HEK293 (cell line): Measurements from ENCODE around the gene SERPING1.

ENCODE experiments used
- CTCF ChIA-PET: fragments of 350-600 bp; formaldehyde crosslinking; extraction: SDS; loops from one replicate; lab custom pipeline; 2021; ENCODE audit warnings: antibody characterized with exemption; lab: Yijun Ruan, JAX
- POLR2A ChIA-PET: fragments of 300-600 bp; formaldehyde crosslinking; extraction: SDS; loops from one replicate; lab custom pipeline; 2020; ENCODE audit warnings: antibody characterized with exemption, inconsistent platforms; lab: Yijun Ruan, JAX
- H3K27ac ChIP-seq: fragments of 200-500 bp; sonication (Bioruptor generic); 2 replicates; pipeline ENCODE4 v1.5.1; 2014; ENCODE audit warnings: low read depth, low read length, control low read depth, inconsistent platforms; ENCODE audit errors: extremely low read depth
- H3K36me3 ChIP-seq, 2 experiments: fragments of 200-500 bp in 1 of 2; sonication (Bioruptor generic) in 1 of 2; 1 replicate in 1 of 2; 2 replicates in 1 of 2; pipeline ENCODE4 v1.5.1; 2014 to 2017; ENCODE audit warnings: inconsistent platforms in 2 of 2, low read length in 2 of 2; ENCODE audit not compliant: control insufficient read depth in 2 of 2, insufficient read depth in 1 of 2
- H3K4me1 ChIP-seq: fragments of 200-500 bp; sonication (Bioruptor generic); 2 replicates; pipeline ENCODE4 v1.5.1; 2014; ENCODE audit warnings: mild to moderate bottlenecking, low read length, inconsistent platforms; ENCODE audit not compliant: control insufficient read depth, insufficient read depth
- H3K4me3 ChIP-seq: 2 replicates; pipeline ENCODE4 v1.5.1; 2011; ENCODE audit warnings: low read depth, mild to moderate bottlenecking, control low read depth, low read length, moderate library complexity
- H3K9me3 ChIP-seq: fragments of 200-500 bp; sonication (Bioruptor generic); 2 replicates; pipeline ENCODE4 v1.5.1; 2014; ENCODE audit warnings: low read depth, low read length, inconsistent platforms; ENCODE audit not compliant: control insufficient read depth, insufficient read depth
- HOXC10 ChIP-seq: sonication (generic); formaldehyde crosslinking; IDR thresholded peaks from 2 replicates; pipeline ENCODE4 v1.8.1; 2023; ENCODE audit warnings: mild to moderate bottlenecking, missing genetic modification reagents
- PRDM1 ChIP-seq: fragments of 450-650 bp; formaldehyde crosslinking; IDR thresholded peaks from 2 replicates; pipeline ENCODE4; 2016; ENCODE audit warnings: missing biosample characterization, missing genetic modification characterization
- SCRT2 ChIP-seq: fragments of 450-650 bp; formaldehyde crosslinking; IDR thresholded peaks from 2 replicates; pipeline ENCODE4 v1.5.1; 2016; ENCODE audit warnings: missing biosample characterization, missing genetic modification characterization
- SP2 ChIP-seq: fragments of 450-650 bp; formaldehyde crosslinking; IDR thresholded peaks from 2 replicates; pipeline ENCODE4 v1.5.1; 2016; ENCODE audit warnings: missing biosample characterization, missing genetic modification characterization
- SP7 ChIP-seq: fragments of 450-650 bp; formaldehyde crosslinking; IDR thresholded peaks from 2 replicates; pipeline ENCODE4 v1.5.1; 2016; ENCODE audit warnings: missing biosample characterization, missing genetic modification characterization
- ZNF112 ChIP-seq: fragments of 450-650 bp; formaldehyde crosslinking; IDR thresholded peaks from 2 replicates; pipeline ENCODE4 v1.5.0; 2017; ENCODE audit warnings: missing biosample characterization, missing genetic modification characterization
- ZNF211 ChIP-seq: fragments of 450-650 bp; formaldehyde crosslinking; IDR thresholded peaks from 2 replicates; pipeline ENCODE4 v1.5.1; 2016; ENCODE audit warnings: low read depth, missing biosample characterization, missing genetic modification characterization
- ZNF248 ChIP-seq: fragments of 450-650 bp; formaldehyde crosslinking; IDR thresholded peaks from 2 replicates; pipeline ENCODE4 v1.5.1; 2017; ENCODE audit warnings: missing biosample characterization, missing genetic modification characterization
- ZNF311 ChIP-seq: fragments of 450-650 bp; formaldehyde crosslinking; IDR thresholded peaks from 2 replicates; pipeline ENCODE4 v1.5.1; 2017; ENCODE audit warnings: missing biosample characterization, missing genetic modification characterization, borderline replicate concordance
- ZNF335 ChIP-seq: fragments of 450-650 bp; formaldehyde crosslinking; conservative IDR thresholded peaks from 2 replicates; pipeline ENCODE4 v1.5.1; 2016; ENCODE audit warnings: missing biosample characterization, missing genetic modification characterization
- ZNF341 ChIP-seq: fragments of 450-650 bp; formaldehyde crosslinking; IDR thresholded peaks from 2 replicates; pipeline ENCODE4; 2016; ENCODE audit warnings: low read depth, missing biosample characterization, missing genetic modification characterization
- ZNF416 ChIP-seq: fragments of 450-650 bp; formaldehyde crosslinking; IDR thresholded peaks from 2 replicates; pipeline ENCODE4 v1.5.1; 2016; ENCODE audit warnings: missing biosample characterization, missing genetic modification characterization
- ZNF521 ChIP-seq: fragments of 450-650 bp; formaldehyde crosslinking; IDR thresholded peaks from 2 replicates; pipeline ENCODE4 v1.5.1; 2017; ENCODE audit warnings: missing biosample characterization, mild to moderate bottlenecking, missing genetic modification characterization
- ZNF600 ChIP-seq: fragments of 450-650 bp; formaldehyde crosslinking; IDR thresholded peaks from 2 replicates; pipeline ENCODE4 v1.5.1; 2016; ENCODE audit warnings: missing biosample characterization, missing genetic modification characterization
- ZNF629 ChIP-seq: fragments of 450-650 bp; formaldehyde crosslinking; IDR thresholded peaks from 2 replicates; pipeline ENCODE4 v1.5.1; 2017; ENCODE audit warnings: missing biosample characterization, missing genetic modification characterization
- ZNF654 ChIP-seq: fragments of 450-650 bp; formaldehyde crosslinking; IDR thresholded peaks from 2 replicates; pipeline ENCODE4 v1.5.1; 2016; ENCODE audit warnings: low read depth, missing biosample characterization, missing genetic modification characterization
- TF ChIP-seq, protein P1 (sequence below): fragments of 450-650 bp; formaldehyde crosslinking; IDR thresholded peaks from 2 replicates; pipeline ENCODE4 v1.5.1; 2016; ENCODE audit warnings: missing biosample characterization, missing genetic modification characterization
- TF ChIP-seq, protein P2 (sequence below): fragments of 450-650 bp; formaldehyde crosslinking; IDR thresholded peaks from 2 replicates; pipeline ENCODE4 v1.5.1; 2017; ENCODE audit warnings: missing biosample characterization, missing genetic modification characterization
- TF ChIP-seq, protein P3 (sequence below): fragments of 450-650 bp; formaldehyde crosslinking; IDR thresholded peaks from 2 replicates; pipeline ENCODE4 v1.5.1; 2016; ENCODE audit warnings: missing biosample characterization, missing genetic modification characterization
- TF ChIP-seq, protein P4 (sequence below): fragments of 450-650 bp; formaldehyde crosslinking; IDR thresholded peaks from 2 replicates; pipeline ENCODE4 v1.5.1; 2016; ENCODE audit warnings: missing biosample characterization, missing genetic modification characterization

Gene SERPING1

DNA sequence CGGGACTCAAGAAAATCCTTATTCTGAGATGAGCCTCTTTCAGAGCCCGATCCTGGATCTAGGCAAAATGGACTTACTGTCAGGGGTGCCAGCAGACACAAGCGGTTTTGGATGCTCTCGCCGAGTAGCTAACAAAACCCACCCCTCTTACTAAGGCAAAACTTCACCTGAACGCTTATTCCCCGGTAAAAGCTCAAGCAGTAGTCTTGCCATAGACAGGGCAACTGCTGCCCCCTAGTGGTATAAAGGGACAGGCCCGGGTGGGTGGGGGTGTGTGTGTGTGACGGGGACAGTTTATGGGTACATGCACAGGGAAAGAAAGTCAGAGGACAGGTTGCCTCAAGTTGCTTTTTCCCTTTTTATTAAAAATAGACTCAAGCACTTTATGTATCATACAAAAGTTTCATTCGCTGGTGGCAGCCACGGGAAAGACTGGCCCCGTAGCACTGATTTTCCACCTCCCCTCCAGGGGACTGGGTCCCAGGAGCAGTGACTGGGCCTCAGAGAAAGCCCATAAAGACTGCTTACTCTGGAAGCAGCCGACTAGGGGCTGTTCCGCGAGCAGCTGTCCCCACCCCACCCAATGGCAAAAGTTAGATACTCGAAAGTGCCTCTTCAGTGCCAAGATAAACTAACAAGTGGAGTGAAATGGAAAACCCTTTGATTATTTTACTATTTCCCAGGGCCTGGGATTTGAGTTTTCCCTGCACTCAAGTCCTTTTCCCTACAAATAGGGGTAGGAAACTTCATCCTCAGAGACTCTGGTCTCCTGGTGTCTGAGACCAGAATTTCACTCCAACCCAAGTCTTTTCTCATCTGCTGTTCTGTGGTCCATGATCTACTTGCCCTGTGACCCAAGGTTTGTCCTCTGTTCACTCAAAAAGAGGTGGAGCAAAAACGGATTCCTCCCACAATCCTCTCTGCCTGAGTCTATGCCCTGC lies 47.5 kb downstream of the SERPING1 start:
- POLR2A ChIA-PET: interaction anchor here (0.6 to 1.9 kb wide), 5 partner anchors 9 to 152 kb away, joined by 3 to 13 read pairs (median 3); partner anchors contain the start of genes SMTNL1, TIMM10 and UBE2L6
- Histone ChIP-seq H3K9me3 (no peaks in the 10 kb centered on the region), H3K4me3 (no peak overlapping the region), H3K4me1 (0 out of 2 replicates have a peak, but pooled peaks cover 6% of the 10 kb centered on the region), H3K36me3 (no peaks in the 10 kb centered on the region), H3K27ac (no peak overlapping the region)
- TF ChIP-seq SP7 (no peak), ZNF654 (tag by site-specific recombination) (peak; percentile 58), ZNF416 (tag by site-specific recombination) (no peak), SCRT2 (no peak), ZNF335 (tag by site-specific recombination) (0 out of 2 replicates have a peak, but pooled peaks have one; percentile 23), SP2 (tag by site-specific recombination) (no peak), PRDM1 (tag by site-specific recombination) (0 out of 2 replicates have a peak, but pooled peaks have one; percentile 8), ZNF629 (tag by site-specific recombination) (peak; percentile 24; the same call in 1 of the 2 replicates), ZNF341 (tag by site-specific recombination) (peak; percentile 82), HOXC10 (no peak)
- TF ChIP-seq, protein P1, sequence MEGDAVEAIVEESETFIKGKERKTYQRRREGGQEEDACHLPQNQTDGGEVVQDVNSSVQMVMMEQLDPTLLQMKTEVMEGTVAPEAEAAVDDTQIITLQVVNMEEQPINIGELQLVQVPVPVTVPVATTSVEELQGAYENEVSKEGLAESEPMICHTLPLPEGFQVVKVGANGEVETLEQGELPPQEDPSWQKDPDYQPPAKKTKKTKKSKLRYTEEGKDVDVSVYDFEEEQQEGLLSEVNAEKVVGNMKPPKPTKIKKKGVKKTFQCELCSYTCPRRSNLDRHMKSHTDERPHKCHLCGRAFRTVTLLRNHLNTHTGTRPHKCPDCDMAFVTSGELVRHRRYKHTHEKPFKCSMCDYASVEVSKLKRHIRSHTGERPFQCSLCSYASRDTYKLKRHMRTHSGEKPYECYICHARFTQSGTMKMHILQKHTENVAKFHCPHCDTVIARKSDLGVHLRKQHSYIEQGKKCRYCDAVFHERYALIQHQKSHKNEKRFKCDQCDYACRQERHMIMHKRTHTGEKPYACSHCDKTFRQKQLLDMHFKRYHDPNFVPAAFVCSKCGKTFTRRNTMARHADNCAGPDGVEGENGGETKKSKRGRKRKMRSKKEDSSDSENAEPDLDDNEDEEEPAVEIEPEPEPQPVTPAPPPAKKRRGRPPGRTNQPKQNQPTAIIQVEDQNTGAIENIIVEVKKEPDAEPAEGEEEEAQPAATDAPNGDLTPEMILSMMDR (tag by site-specific recombination): peak; percentile 40; the same call in 1 of the 2 replicates
- TF ChIP-seq, protein P2, sequence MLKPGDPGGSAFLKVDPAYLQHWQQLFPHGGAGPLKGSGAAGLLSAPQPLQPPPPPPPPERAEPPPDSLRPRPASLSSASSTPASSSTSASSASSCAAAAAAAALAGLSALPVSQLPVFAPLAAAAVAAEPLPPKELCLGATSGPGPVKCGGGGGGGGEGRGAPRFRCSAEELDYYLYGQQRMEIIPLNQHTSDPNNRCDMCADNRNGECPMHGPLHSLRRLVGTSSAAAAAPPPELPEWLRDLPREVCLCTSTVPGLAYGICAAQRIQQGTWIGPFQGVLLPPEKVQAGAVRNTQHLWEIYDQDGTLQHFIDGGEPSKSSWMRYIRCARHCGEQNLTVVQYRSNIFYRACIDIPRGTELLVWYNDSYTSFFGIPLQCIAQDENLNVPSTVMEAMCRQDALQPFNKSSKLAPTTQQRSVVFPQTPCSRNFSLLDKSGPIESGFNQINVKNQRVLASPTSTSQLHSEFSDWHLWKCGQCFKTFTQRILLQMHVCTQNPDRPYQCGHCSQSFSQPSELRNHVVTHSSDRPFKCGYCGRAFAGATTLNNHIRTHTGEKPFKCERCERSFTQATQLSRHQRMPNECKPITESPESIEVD (tag by site-specific recombination): 0 out of 2 replicates have a peak, but pooled peaks have one; percentile 12
- TF ChIP-seq, protein P3, sequence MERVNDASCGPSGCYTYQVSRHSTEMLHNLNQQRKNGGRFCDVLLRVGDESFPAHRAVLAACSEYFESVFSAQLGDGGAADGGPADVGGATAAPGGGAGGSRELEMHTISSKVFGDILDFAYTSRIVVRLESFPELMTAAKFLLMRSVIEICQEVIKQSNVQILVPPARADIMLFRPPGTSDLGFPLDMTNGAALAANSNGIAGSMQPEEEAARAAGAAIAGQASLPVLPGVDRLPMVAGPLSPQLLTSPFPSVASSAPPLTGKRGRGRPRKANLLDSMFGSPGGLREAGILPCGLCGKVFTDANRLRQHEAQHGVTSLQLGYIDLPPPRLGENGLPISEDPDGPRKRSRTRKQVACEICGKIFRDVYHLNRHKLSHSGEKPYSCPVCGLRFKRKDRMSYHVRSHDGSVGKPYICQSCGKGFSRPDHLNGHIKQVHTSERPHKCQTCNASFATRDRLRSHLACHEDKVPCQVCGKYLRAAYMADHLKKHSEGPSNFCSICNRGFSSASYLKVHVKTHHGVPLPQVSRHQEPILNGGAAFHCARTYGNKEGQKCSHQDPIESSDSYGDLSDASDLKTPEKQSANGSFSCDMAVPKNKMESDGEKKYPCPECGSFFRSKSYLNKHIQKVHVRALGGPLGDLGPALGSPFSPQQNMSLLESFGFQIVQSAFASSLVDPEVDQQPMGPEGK: peak; percentile 66
- TF ChIP-seq, protein P4, sequence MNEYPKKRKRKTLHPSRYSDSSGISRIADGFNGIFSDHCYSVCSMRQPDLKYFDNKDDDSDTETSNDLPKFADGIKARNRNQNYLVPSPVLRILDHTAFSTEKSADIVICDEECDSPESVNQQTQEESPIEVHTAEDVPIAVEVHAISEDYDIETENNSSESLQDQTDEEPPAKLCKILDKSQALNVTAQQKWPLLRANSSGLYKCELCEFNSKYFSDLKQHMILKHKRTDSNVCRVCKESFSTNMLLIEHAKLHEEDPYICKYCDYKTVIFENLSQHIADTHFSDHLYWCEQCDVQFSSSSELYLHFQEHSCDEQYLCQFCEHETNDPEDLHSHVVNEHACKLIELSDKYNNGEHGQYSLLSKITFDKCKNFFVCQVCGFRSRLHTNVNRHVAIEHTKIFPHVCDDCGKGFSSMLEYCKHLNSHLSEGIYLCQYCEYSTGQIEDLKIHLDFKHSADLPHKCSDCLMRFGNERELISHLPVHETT (tag by site-specific recombination): no peak
- CTCF ChIA-PET: interaction anchor here (0.6 to 8.6 kb wide), 46 partner anchors 8 to 870 kb away, joined by 3 to 183 read pairs (median 4); partner anchors contain the start of genes CLP1, SERPING1, TIMM10 and UBE2L6

DNA sequence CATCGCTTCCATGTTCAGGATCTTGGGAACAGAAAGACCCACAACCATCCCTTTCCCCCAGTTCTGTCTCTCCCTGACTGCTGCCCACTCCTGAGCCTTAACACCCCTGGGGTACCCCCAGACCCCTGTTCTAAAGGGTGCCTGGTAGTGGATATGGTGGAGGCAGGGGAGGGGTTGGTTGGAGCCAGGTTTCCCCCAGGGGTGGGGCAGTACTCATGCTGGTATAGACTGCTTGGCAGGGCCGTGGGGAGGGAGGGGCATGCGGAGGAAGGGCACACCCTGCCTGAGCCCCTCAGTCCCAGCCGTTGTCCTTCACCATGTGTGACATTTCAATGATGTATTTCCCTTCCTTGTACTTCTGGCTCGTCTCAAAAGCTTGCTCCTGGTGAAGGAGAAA lies 48.2 kb downstream of the SERPING1 start:
- no peak overlapping the region for H3K27ac ChIP-seq
- no peak overlapping the region for H3K4me3 ChIP-seq
- ChIA-PET CTCF (interaction anchor here (0.5 to 8.6 kb wide), 11 partner anchors 11 to 300 kb away, joined by 3 to 183 read pairs (median 5); partner anchors contain the start of gene UBE2L6), POLR2A (interaction anchor here (0.5 to 1.2 kb wide), 2 partner anchors 36 to 153 kb away, joined by 3 read pairs; no protein-coding TSS in a partner anchor)
- 0 out of 2 replicates have a peak, but pooled peaks cover 6% of the 10 kb centered on the region for H3K4me1 ChIP-seq
- H3K36me3 ChIP-seq: no peaks in the 10 kb centered on the region
- H3K9me3 ChIP-seq: no peaks in the 10 kb centered on the region
- no peak for TF ChIP-seq ZNF112 (tag by site-specific recombination)
- no peak for TF ChIP-seq ZNF311
- no peak for TF ChIP-seq ZNF600
- TF ChIP-seq ZNF248 (tag by site-specific recombination): no peak
- no peak for TF ChIP-seq ZNF521 (tag by site-specific recombination)
- no peak for TF ChIP-seq ZNF211 (tag by site-specific recombination)
